Calu3 (cell line): ENCODE data around the gene EVA1C. TPM values are rescaled to one million over a fixed set of nuclear protein-coding genes. Genes with fewer than 3 reads are reported as not detected.

ENCODE experiments used
- BruUV-seq: library from RNA; stranded (reverse); fragments of 400-500 nt; replicated peaks from 2 replicates; lab custom pipeline; 2021; lab: Mats Ljungman, UMichigan
- CTCF ChIA-PET: fragments of 300-600 bp; sonication (Branson Sonifier 250); formaldehyde crosslinking; loops from one replicate; lab custom pipeline; 2022; ENCODE audit warnings: antibody characterized with exemption; lab: Charles Lee
- DNase-seq: peaks from one replicate; pipeline ENCODE4 v3.0.0; 2022
- H3K27ac Mint-ChIP-seq: one replicate; pipeline ENCODE4 v1.8.0; 2022; ENCODE audit warnings: mixed read lengths; ENCODE audit not compliant: unreplicated experiment
- H3K27me3 Mint-ChIP-seq: one replicate; pipeline ENCODE4 v1.8.0; 2022; ENCODE audit warnings: mixed read lengths; ENCODE audit not compliant: unreplicated experiment
- H3K36me3 Mint-ChIP-seq: one replicate; pipeline ENCODE4 v1.8.0; 2022; ENCODE audit warnings: mild to moderate bottlenecking, moderate library complexity, mixed read lengths; ENCODE audit not compliant: insufficient read depth, unreplicated experiment
- H3K4me1 Mint-ChIP-seq: one replicate; pipeline ENCODE4 v1.8.0; 2022; ENCODE audit warnings: mild to moderate bottlenecking, low read depth, mixed read lengths; ENCODE audit not compliant: unreplicated experiment
- H3K4me3 Mint-ChIP-seq: one replicate; pipeline ENCODE4 v1.8.0; 2022; ENCODE audit warnings: mild to moderate bottlenecking, low read depth, moderate library complexity, mixed read lengths; ENCODE audit not compliant: unreplicated experiment
- H3K9me3 Mint-ChIP-seq: one replicate; pipeline ENCODE4 v1.8.0; 2022; ENCODE audit warnings: low read depth, mixed read lengths; ENCODE audit not compliant: unreplicated experiment
- CTCF ChIP-seq: fragments of 200-600 bp; IDR thresholded peaks from one replicate; pipeline ENCODE4 v1.8.0; 2022; ENCODE audit warnings: antibody characterized with exemption; ENCODE audit not compliant: unreplicated experiment
- intact Hi-C: fragments of 100-400 bp; cut with micrococcal nuclease; formaldehyde crosslinking; loops from one replicate; pipeline ENCODE4 v1.10.0; 2022; ENCODE audit not compliant: unreplicated experiment
- total RNA-seq: library from RNA; stranded (reverse); gene quantifications from 2 replicates; pipeline ENCODE4 v1.2.3, GENCODE V29; 2022

The EVA1C gene
- total RNA-seq, 1 experiment from 2014 or later, result 1.4 TPM

- peaks cover 14% of the 10 kb centered on the region for H3K4me1 Mint-ChIP-seq
- no peak overlapping the region for H3K4me3 Mint-ChIP-seq
- peaks cover 33% of the 10 kb centered on the region for H3K27me3 Mint-ChIP-seq
- no peak for TF ChIP-seq CTCF
- peaks cover 10% of the 10 kb centered on the region for H3K36me3 Mint-ChIP-seq
- H3K27ac Mint-ChIP-seq, result no peak overlapping the region
- BruUV-seq, result no TSS peak
- intact Hi-C loops, result loop anchor here (2.0 kb wide), 1 partner anchor 152 kb away; no protein-coding TSS in a partner anchor
- no peaks in the 10 kb centered on the region for H3K9me3 Mint-ChIP-seq
- DNase-seq, result peak; percentile 8
- CTCF ChIA-PET, result interaction anchor here (0.6 to 1.4 kb wide), 3 partner anchors 13 to 211 kb away, joined by 3 to 4 read pairs (median 3); no protein-coding TSS in a partner anchor
Observed at GRCh38 chr21:32414579-32415358, 2.3 kb downstream of the EVA1C start.

- Mint-ChIP-seq H3K9me3 (no peaks in the 10 kb centered on the region), H3K4me3 (no peak overlapping the region), H3K27ac (no peak overlapping the region), H3K27me3 (peaks cover 24% of the 10 kb centered on the region), H3K36me3 (peaks cover 10% of the 10 kb centered on the region), H3K4me1 (peaks cover 14% of the 10 kb centered on the region)
- intact Hi-C loops, result loop anchor here (2.0 kb wide), 1 partner anchor 151 kb away; no protein-coding TSS in a partner anchor
- DNase-seq, result no peak
- no peak for TF ChIP-seq CTCF
- CTCF ChIA-PET, result interaction anchor here (1.4 kb wide), 1 partner anchor 185 kb away, joined by 3 read pairs; no protein-coding TSS in a partner anchor
- no TSS peak for BruUV-seq
Observed at GRCh38 chr21:32415451-32416398, 3.2 kb downstream of the EVA1C start.

- Mint-ChIP-seq H3K36me3 (no peaks in the 10 kb centered on the region), H3K27me3 (peaks cover 12% of the 10 kb centered on the region), H3K4me3 (no peak overlapping the region), H3K4me1 (peaks cover 14% of the 10 kb centered on the region), H3K27ac (no peak overlapping the region), H3K9me3 (peaks cover 3% of the 10 kb centered on the region)
- BruUV-seq, result no TSS peak
- CTCF ChIA-PET, result no interaction called here
- TF ChIP-seq CTCF, result no peak
- intact Hi-C loops, result no loop called here
- no peak for DNase-seq
Observed at GRCh38 chr21:32418146-32418545, 5.6 kb downstream of the EVA1C start.

GRCh38 chr21:32422064-32422463 is 9.6 kb downstream of the EVA1C start:
- intact Hi-C loops, result no loop called here
- CTCF ChIA-PET, result no interaction called here
- no peak for DNase-seq
- no TSS peak for BruUV-seq
- H3K4me3 Mint-ChIP-seq, result no peak overlapping the region
- no peaks in the 10 kb centered on the region for H3K4me1 Mint-ChIP-seq
- no peak overlapping the region for H3K27ac Mint-ChIP-seq
- peaks cover 13% of the 10 kb centered on the region for H3K27me3 Mint-ChIP-seq
- peaks cover 3% of the 10 kb centered on the region for H3K9me3 Mint-ChIP-seq
- no peak for TF ChIP-seq CTCF
- no peaks in the 10 kb centered on the region for H3K36me3 Mint-ChIP-seq
